HL-60 (cell line): ENCODE data around the gene SLC12A2.

Source experiments
- DNase-seq, 2 experiments: peaks; one replicate each; pipeline ENCODE4 v3.0.0-alpha.2; 2010 to 2020; ENCODE audit warnings: low read depth in 1 of 2, low spot score in 1 of 2
- H3K27ac ChIP-seq: fragments of 250-450 bp; sonication (Bioruptor Pico); replicated peaks from 2 replicates; pipeline ENCODE4 v1.5.1; 2020; ENCODE audit warnings: mild to moderate bottlenecking, moderate library complexity
- H3K27me3 ChIP-seq: fragments of 250-450 bp; sonication (Bioruptor Pico); 2 replicates; pipeline ENCODE4 v1.5.1; 2021; ENCODE audit warnings: mild to moderate bottlenecking, moderate library complexity; ENCODE audit not compliant: insufficient read depth, poor library complexity, severe bottlenecking
- H3K4me3 ChIP-seq: replicated peaks from 2 replicates; pipeline ENCODE4 v1.5.1; 2011; ENCODE audit warnings: mild to moderate bottlenecking, control low read depth, low read length; ENCODE audit not compliant: insufficient read depth
- CTCF ChIP-seq: IDR thresholded peaks from one replicate; pipeline ENCODE4 v1.5.1; 2011; ENCODE audit warnings: low read length, control low read depth, inconsistent platforms; ENCODE audit not compliant: insufficient read depth
- GABPA ChIP-seq: IDR thresholded peaks from 2 replicates; pipeline ENCODE4 v1.6.1; 2012; ENCODE audit warnings: low read depth
- POLR2AphosphoS5 ChIP-seq: IDR thresholded peaks from 2 replicates; pipeline ENCODE4 v1.6.1; 2012; ENCODE audit warnings: low read depth
- REST ChIP-seq: IDR thresholded peaks from 2 replicates; pipeline ENCODE4 v1.6.1; 2012; ENCODE audit warnings: low read depth; ENCODE audit not compliant: insufficient replicate concordance
- SPI1 ChIP-seq: IDR thresholded peaks from 2 replicates; pipeline ENCODE4 v1.6.1; 2012; ENCODE audit warnings: low read depth, mild to moderate bottlenecking, borderline replicate concordance

Gene SLC12A2

GRCh38 chr5:128099944-128100343 lies 16.4 kb downstream of the SLC12A2 start:
- Histone ChIP-seq H3K4me3 (no peak overlapping the region), H3K27ac (no peak overlapping the region), H3K27me3 (no peaks in the 10 kb centered on the region)
- no peak for DNase-seq
- TF ChIP-seq REST (no peak), GABPA (no peak), POLR2AphosphoS5 (no peak), SPI1 (no peak), CTCF (no peak)

GRCh38 chr5:128100860-128101557 lies 17.4 kb downstream of the SLC12A2 start:
- H3K4me3 ChIP-seq = no peak overlapping the region
- TF ChIP-seq POLR2AphosphoS5 (no peak), REST (no peak), GABPA (no peak), SPI1 (no peak), CTCF (no peak)
- no peak overlapping the region for H3K27ac ChIP-seq
- H3K27me3 ChIP-seq = no peaks in the 10 kb centered on the region
- no peak for DNase-seq

- Histone ChIP-seq H3K27ac (no peak overlapping the region), H3K4me3 (no peak overlapping the region), H3K27me3 (no peaks in the 10 kb centered on the region)
- DNase-seq = no peak
- no peak for TF ChIP-seq CTCF
- no peak for TF ChIP-seq GABPA
- no peak for TF ChIP-seq REST
- TF ChIP-seq POLR2AphosphoS5 = no peak
- TF ChIP-seq SPI1 = no peak
Observed at GRCh38 chr5:128101676-128102075, 18.1 kb downstream of the SLC12A2 start.
